ENCODE data around the gene TXNL4A.

TXNL4A gene

DNA sequence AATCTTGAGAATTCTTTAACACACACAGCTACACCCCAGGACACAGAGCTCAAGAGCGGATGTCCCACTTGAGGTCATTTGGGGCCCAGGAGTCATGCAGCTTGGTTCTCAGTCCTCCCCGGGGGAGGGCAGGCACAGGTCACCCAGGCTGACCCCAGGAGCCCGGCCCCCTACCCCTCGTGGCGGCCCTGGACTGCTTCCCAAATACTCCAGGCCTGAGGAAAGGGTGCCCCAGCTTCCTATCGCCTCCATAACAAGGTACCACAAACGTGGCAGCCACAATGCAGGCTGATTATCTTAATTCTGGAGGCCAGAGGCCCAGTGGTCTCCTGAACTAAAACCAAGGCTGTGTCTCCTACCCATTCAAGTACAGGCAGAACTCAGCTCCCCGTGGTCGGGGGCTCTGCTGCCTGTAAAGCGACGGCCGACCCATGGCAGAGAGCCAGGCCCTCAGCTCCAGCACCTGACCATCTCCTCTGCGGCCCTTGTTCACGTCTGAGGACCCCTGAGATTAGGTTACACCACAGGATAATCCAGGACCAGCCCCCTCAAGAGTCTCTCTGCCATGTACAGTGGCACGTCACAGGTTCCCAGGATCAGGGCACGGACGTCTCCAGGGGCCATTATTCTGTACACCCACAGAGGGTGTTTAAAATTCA is 47.4 kb downstream of the TXNL4A start:
- Histone ChIP-seq H3K36me3 (ENCODE audit: insufficient read depth) (peaks cover 16% of the 10 kb centered on the region; the same call in 1 of the 2 replicates), H3K79me2 (ENCODE audit: insufficient read depth, low read depth) (peaks cover 21% of the 10 kb centered on the region; the same call in 1 of the 2 replicates), H3K4me1 (ENCODE audit: low read depth, poor library complexity, severe bottlenecking) (no peaks in the 10 kb centered on the region), H3K4me3 (IDR thresholded peaks at IDR 0.05; ENCODE audit: insufficient read depth, low read depth, low read length) (no peak overlapping the region), H3K9ac (no peak overlapping the region), H3K27ac (no peak overlapping the region), H2AFZ (ENCODE audit: low read depth) (no peak overlapping the region), H3K27me3 (ENCODE audit: insufficient read depth, low read depth) (no peaks in the 10 kb centered on the region), H3K4me2 (no peak overlapping the region), H4K20me1 (ENCODE audit: insufficient read depth) (no peaks in the 10 kb centered on the region)
- TF ChIP-seq, protein P1, sequence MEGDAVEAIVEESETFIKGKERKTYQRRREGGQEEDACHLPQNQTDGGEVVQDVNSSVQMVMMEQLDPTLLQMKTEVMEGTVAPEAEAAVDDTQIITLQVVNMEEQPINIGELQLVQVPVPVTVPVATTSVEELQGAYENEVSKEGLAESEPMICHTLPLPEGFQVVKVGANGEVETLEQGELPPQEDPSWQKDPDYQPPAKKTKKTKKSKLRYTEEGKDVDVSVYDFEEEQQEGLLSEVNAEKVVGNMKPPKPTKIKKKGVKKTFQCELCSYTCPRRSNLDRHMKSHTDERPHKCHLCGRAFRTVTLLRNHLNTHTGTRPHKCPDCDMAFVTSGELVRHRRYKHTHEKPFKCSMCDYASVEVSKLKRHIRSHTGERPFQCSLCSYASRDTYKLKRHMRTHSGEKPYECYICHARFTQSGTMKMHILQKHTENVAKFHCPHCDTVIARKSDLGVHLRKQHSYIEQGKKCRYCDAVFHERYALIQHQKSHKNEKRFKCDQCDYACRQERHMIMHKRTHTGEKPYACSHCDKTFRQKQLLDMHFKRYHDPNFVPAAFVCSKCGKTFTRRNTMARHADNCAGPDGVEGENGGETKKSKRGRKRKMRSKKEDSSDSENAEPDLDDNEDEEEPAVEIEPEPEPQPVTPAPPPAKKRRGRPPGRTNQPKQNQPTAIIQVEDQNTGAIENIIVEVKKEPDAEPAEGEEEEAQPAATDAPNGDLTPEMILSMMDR (conservative IDR thresholded peaks at IDR 0.05; ENCODE audit: low read depth, low read length) = no peak

DNA sequence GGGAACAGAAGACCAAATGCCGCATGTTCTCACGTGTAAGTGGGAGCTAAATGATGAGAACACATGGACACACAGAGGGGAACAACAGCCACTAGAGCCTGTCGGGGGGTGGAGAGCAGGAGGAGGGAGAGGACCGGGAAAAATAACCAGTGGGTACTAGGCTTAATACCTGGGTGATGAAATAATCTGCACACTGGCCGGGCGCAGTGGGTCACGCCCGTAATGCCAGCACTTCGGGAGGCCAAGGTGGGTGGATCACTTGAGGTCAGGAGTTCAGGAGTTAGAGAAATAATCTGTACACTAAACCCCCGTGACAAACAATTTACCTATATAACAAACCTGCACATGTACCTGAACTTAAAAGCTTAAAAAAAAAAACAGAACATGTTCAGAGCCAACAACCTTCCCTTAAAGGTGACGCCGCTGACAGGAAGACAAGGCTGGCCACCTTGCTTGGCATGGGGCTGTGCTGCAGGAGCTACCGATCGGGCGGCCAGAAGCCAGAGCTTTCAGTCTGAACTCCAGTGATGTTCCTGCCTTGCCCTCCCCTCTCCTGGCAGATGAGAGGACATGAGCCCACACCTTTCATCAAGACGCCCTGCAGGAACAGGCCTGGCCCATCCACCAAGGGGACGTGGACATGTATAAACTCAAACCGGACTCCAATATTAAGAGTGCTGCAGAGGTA is 48.1 kb downstream of the TXNL4A start:
- no peaks in the 10 kb centered on the region for H4K20me1 ChIP-seq (ENCODE audit: insufficient read depth)
- H3K79me2 ChIP-seq (ENCODE audit: insufficient read depth, low read depth) = peaks cover 21% of the 10 kb centered on the region; the same call in 1 of the 2 replicates
- peaks cover 16% of the 10 kb centered on the region; the same call in 1 of the 2 replicates for H3K36me3 ChIP-seq (ENCODE audit: insufficient read depth)
- no peak overlapping the region for H2AFZ ChIP-seq (ENCODE audit: low read depth)
- no peak overlapping the region for H3K4me3 ChIP-seq (IDR thresholded peaks at IDR 0.05; ENCODE audit: insufficient read depth, low read depth, low read length)
- H3K27me3 ChIP-seq (ENCODE audit: insufficient read depth, low read depth) = no peaks in the 10 kb centered on the region
- H3K4me1 ChIP-seq (ENCODE audit: low read depth, poor library complexity, severe bottlenecking) = no peaks in the 10 kb centered on the region
- no peak overlapping the region for H3K9ac ChIP-seq
- no peak overlapping the region for H3K4me2 ChIP-seq
- H3K27ac ChIP-seq = no peak overlapping the region
- TF ChIP-seq, protein P1 (conservative IDR thresholded peaks at IDR 0.05; ENCODE audit: low read depth, low read length) = no peak

DNA sequence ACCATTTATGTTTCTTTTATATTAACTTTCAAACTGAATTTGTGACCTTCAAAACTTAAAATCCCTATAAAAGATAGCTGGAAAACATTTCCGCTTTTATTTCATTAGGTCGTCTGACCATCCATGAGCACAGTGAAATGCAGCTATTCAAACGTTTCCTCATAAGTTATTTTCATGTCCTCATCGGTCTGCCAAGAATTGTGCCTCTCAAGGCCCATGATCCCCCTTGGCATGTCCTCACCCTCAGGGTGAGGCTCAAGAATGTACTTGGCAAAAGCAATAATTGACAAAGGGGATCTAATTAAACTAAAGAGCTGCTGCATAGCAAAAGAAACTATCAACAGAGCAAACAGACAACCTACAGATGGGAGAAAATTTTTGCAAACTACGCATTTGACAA is 49.3 kb downstream of the TXNL4A start:
- Histone ChIP-seq H3K4me3 (IDR thresholded peaks at IDR 0.05; ENCODE audit: insufficient read depth, low read depth, low read length) (no peak overlapping the region), H4K20me1 (ENCODE audit: insufficient read depth) (no peaks in the 10 kb centered on the region), H3K4me2 (no peak overlapping the region), H2AFZ (ENCODE audit: low read depth) (no peak overlapping the region), H3K27ac (no peak overlapping the region), H3K36me3 (ENCODE audit: insufficient read depth) (peaks cover 16% of the 10 kb centered on the region; the same call in 1 of the 2 replicates), H3K4me1 (ENCODE audit: low read depth, poor library complexity, severe bottlenecking) (no peaks in the 10 kb centered on the region), H3K79me2 (ENCODE audit: insufficient read depth, low read depth) (peaks cover 21% of the 10 kb centered on the region; the same call in 1 of the 2 replicates), H3K9ac (no peak overlapping the region), H3K27me3 (ENCODE audit: insufficient read depth, low read depth) (no peaks in the 10 kb centered on the region)
- TF ChIP-seq, protein P1 (conservative IDR thresholded peaks at IDR 0.05; ENCODE audit: low read depth, low read length) = no peak

DNA sequence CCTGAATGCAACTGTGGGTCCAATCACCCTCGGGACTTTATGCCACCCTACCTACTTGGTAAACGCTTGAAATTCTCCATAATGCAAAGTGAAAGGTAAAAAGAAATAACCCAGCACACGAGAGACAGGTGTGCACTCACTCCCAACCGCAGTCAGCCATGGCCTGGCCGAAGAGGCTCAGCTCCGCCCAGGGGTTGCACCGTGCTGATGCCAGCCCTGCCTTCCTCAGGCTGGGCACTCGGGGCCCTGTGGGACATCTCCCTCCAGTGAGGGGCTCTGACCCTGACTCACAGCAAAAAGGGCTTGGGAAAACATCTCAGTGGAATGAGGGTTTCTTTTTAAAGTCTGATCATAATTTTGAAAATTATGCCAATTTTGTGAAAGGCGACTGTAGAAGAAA is 50.2 kb downstream of the TXNL4A start:
- no peak overlapping the region for H3K4me3 ChIP-seq (IDR thresholded peaks at IDR 0.05; ENCODE audit: insufficient read depth, low read depth, low read length)
- TF ChIP-seq, protein P1 (conservative IDR thresholded peaks at IDR 0.05; ENCODE audit: low read depth, low read length) = no peak
- peaks cover 16% of the 10 kb centered on the region; the same call in 1 of the 2 replicates for H3K36me3 ChIP-seq (ENCODE audit: insufficient read depth)

More for the DNA sequence above, 50.2 kb downstream of the TXNL4A start:
- Histone ChIP-seq H3K79me2 (ENCODE audit: insufficient read depth, low read depth) (peaks cover 21% of the 10 kb centered on the region; the same call in 1 of the 2 replicates), H2AFZ (ENCODE audit: low read depth) (no peak overlapping the region), H3K9ac (no peak overlapping the region), H4K20me1 (ENCODE audit: insufficient read depth) (no peaks in the 10 kb centered on the region), H3K27ac (no peak overlapping the region), H3K4me1 (ENCODE audit: low read depth, poor library complexity, severe bottlenecking) (no peaks in the 10 kb centered on the region), H3K27me3 (ENCODE audit: insufficient read depth, low read depth) (no peaks in the 10 kb centered on the region), H3K4me2 (no peak overlapping the region)
